AG04450 (cell line): ENCODE data around the gene TACC3. TPM values are rescaled to one million over a fixed set of nuclear protein-coding genes. Genes with fewer than 3 reads are reported as not detected.
A peak's percentile ranks its signal among the peaks of the same experiment; 100 is the strongest.

ENCODE experiments used
- CTCF ChIA-PET: fragments of 300-600, 350-600 bp; formaldehyde crosslinking; extraction: SDS; loops from one replicate; lab custom pipeline; 2022; ENCODE audit warnings: antibody characterized with exemption, inconsistent platforms; lab: Charles Lee
- POLR2A ChIA-PET: fragments of 350-600 bp; formaldehyde crosslinking; extraction: SDS; loops from one replicate; lab custom pipeline; 2021; ENCODE audit warnings: antibody characterized with exemption, inconsistent platforms; lab: Yijun Ruan, JAX
- DNase-seq: peaks from one replicate; pipeline ENCODE4 v3.0.0-alpha.2; 2011; ENCODE audit warnings: low read depth, low spot score
- H3K27ac ChIP-seq: one replicate; pipeline ENCODE4 v1.5.1; 2012; ENCODE audit warnings: low read depth, low read length, control low read depth
- H3K27me3 ChIP-seq: one replicate; pipeline ENCODE4 v1.6.0; 2012; ENCODE audit warnings: low read length; ENCODE audit not compliant: control insufficient read depth, insufficient read depth
- H3K4me3 ChIP-seq: 2 replicates; pipeline ENCODE4 v1.5.1; 2011; ENCODE audit warnings: mild to moderate bottlenecking, low read depth, low read length, control low read depth
- H3K9me3 ChIP-seq: 2 replicates; pipeline ENCODE4 v1.5.1; 2012; ENCODE audit warnings: low read length; ENCODE audit not compliant: control insufficient read depth, insufficient read depth
- CTCF ChIP-seq: IDR thresholded peaks from 2 replicates; pipeline ENCODE4 v1.5.1; 2011; ENCODE audit warnings: low read depth, low read length, control low read depth, inconsistent platforms
- polyA plus RNA-seq: library from polyadenylated mRNA; depleted of rRNA; stranded (reverse); fragments of >200 nt; gene quantifications from 2 replicates; pipeline ENCODE4 v1.2.3, GENCODE V29; 2011

TACC3 gene
- polyA plus RNA-seq, 1 experiment, result 8.5 TPM

GRCh38 chr4:1748465-1748995 is 27.2 kb downstream of the TACC3 start:
- Histone ChIP-seq H3K4me3 (no peak overlapping the region; the same call in 1 of the 2 replicates), H3K27ac (no peak overlapping the region), H3K9me3 (no peaks in the 10 kb centered on the region; the same call in 1 of the 2 replicates), H3K27me3 (no peaks in the 10 kb centered on the region)
- ChIA-PET POLR2A (interaction anchor here (0.8 kb wide), 1 partner anchor 94 kb away, joined by 3 read pairs; no protein-coding TSS in a partner anchor), CTCF (interaction anchor here (0.5 to 3.1 kb wide), 19 partner anchors 12 to 210 kb away, joined by 3 to 33 read pairs (median 4); no protein-coding TSS in a partner anchor)
- peak; percentile 73 for TF ChIP-seq CTCF
- DNase-seq, result no peak

- Histone ChIP-seq H3K27me3 (no peaks in the 10 kb centered on the region), H3K27ac (no peak overlapping the region), H3K4me3 (no peak overlapping the region), H3K9me3 (no peaks in the 10 kb centered on the region; the same call in 1 of the 2 replicates)
- CTCF ChIA-PET, result interaction anchor here (1.2 to 3.1 kb wide), 2 partner anchors 149 to 161 kb away, joined by 9 to 28 read pairs; no protein-coding TSS in a partner anchor
- POLR2A ChIA-PET, result interaction anchor here (0.6 kb wide), 1 partner anchor 20 kb away, joined by 3 read pairs; no protein-coding TSS in a partner anchor
- no peak for DNase-seq
- no peak for TF ChIP-seq CTCF
Measured at GRCh38 chr4:1749370-1749769, 28.0 kb downstream of the TACC3 start.

GRCh38 chr4:1749826-1750225 is 28.5 kb downstream of the TACC3 start:
- CTCF ChIA-PET, result no interaction called here

GRCh38 chr4:1750381-1751154 is 29.2 kb downstream of the TACC3 start:
- CTCF ChIA-PET, result interaction anchor here (2.7 kb wide), 1 partner anchor 59 kb away, joined by 16 read pairs; no protein-coding TSS in a partner anchor
- H3K4me3 ChIP-seq, result no peak overlapping the region
- POLR2A ChIA-PET, result no interaction called here

More at GRCh38 chr4:1749826-1750225, 28.5 kb downstream of the TACC3 start:
- POLR2A ChIA-PET, result interaction anchor here (0.6 kb wide), 1 partner anchor 19 kb away, joined by 3 read pairs; no protein-coding TSS in a partner anchor
- H3K9me3 ChIP-seq, result no peaks in the 10 kb centered on the region; the same call in 1 of the 2 replicates
- no peak for TF ChIP-seq CTCF
- no peak overlapping the region for H3K27ac ChIP-seq
- no peak overlapping the region for H3K4me3 ChIP-seq
- DNase-seq, result no peak
- H3K27me3 ChIP-seq, result no peaks in the 10 kb centered on the region

More at GRCh38 chr4:1750381-1751154, 29.2 kb downstream of the TACC3 start:
- Histone ChIP-seq H3K9me3 (no peaks in the 10 kb centered on the region; the same call in 1 of the 2 replicates), H3K27me3 (no peaks in the 10 kb centered on the region), H3K27ac (no peak overlapping the region)
- no peak for DNase-seq
- TF ChIP-seq CTCF, result no peak
